GM18867 (cell line): ENCODE measurements around the gene MFNG.
"Not testable (repeated sequence)": the region's sequence is repeated elsewhere in the genome, so short reads cannot be mapped to it uniquely, and the experiment has no call there.

Experiments used
- ATAC-seq: cut with Tn5 transposase; IDR thresholded peaks from one replicate; pipeline ENCODE4 v1.9.1; 2021; ENCODE audit warnings: mild to moderate bottlenecking, moderate library complexity; ENCODE audit not compliant: unreplicated experiment

Gene MFNG, protein sequence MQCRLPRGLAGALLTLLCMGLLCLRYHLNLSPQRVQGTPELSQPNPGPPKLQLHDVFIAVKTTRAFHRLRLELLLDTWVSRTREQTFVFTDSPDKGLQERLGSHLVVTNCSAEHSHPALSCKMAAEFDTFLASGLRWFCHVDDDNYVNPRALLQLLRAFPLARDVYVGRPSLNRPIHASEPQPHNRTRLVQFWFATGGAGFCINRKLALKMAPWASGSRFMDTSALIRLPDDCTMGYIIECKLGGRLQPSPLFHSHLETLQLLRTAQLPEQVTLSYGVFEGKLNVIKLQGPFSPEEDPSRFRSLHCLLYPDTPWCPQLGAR

DNA sequence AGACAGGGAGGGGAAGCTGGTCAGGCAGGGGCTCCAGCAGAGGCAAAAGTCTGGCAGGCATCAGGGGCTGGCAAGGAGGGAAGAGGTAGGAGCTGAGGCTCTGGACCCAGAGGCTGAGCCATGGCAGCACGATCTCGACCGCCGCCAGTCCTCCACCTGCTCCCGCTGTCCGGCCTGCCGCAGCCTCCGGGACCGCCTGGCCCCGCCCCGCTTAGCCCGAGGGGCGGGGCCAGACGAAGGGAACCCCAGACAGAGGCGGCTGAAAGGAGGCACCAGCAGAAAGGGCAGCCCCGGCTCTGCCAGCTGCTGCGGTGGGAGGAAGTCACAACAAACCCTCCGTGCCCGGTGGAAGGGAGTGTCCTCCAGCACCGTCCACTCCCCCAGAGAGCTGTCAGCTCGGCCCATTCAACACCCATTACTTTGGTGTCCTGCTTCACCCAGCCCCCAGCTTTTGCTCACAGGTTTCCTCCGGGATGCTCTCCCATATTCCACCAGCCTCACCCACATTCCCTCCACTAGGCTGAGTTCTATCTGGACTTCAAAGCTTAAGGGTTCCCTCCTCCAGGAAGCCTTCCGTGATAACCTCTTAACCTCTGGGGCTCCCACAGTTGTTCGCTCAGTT, at the start of gene MFNG:
Gene MFNG, minus strand, starts transcription at position 161 of the 622 bp plus-strand sequence. CDS start 207 bp downstream, outside the sequence.
- peak; percentile 48 for ATAC-seq

DNA sequence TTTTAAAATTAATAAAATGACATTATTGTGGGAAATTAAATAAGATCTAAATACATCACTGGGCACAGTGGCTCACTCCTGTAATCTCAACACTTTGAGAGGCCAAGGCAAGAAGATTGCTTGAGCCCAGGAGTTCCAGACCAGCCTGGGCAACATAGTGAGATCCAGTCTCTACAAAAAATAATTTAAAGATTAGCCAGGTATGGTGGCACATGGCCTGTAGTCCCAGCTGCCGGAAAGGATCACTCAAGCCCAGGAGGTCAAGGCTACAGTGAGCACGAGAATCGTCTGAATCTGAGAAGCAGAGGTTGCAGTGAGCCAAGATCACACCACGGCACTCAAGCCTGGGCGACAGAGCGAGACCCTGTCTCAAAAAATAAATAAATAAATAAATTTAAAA, 49.0 kb upstream of the MFNG start:
- ATAC-seq = no peak

DNA sequence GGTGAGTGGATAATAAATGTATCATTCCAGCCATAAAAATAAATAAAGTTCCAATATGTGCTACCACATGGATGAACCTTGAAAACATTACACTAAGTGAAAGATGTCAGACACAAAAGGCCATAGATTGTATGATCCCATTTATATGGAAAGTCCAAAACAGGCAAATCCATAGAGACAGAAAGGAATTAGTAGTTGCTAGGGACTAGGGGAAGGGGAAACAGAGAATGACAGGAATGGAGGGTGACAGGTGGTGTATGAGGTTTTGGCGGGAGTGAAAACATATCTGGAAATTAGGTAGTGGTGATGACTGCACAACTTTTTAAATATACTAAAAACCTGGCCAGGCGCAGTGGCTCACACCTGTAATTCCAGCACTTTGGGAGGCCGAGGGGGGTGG, 48.3 kb upstream of the MFNG start:
- no peak for ATAC-seq

DNA sequence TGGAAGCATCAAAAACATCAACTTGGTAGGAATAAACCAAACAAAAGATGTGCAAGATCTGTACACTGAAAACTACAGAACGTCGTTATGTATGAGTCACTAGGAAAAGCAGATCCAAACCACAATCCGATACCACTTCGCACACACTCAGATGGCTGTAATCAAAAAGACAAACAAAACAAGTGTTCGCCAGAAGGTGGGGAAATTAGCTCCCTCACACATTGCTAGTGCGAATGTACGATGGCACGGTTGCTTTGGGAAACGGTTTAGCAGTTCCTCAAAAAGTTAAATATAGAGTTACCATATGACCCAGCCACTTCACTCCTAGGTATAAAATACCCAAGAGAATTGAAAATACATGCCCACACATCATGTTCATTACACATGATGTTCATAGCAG, 47.8 kb upstream of the MFNG start:
- ATAC-seq = no peak

DNA sequence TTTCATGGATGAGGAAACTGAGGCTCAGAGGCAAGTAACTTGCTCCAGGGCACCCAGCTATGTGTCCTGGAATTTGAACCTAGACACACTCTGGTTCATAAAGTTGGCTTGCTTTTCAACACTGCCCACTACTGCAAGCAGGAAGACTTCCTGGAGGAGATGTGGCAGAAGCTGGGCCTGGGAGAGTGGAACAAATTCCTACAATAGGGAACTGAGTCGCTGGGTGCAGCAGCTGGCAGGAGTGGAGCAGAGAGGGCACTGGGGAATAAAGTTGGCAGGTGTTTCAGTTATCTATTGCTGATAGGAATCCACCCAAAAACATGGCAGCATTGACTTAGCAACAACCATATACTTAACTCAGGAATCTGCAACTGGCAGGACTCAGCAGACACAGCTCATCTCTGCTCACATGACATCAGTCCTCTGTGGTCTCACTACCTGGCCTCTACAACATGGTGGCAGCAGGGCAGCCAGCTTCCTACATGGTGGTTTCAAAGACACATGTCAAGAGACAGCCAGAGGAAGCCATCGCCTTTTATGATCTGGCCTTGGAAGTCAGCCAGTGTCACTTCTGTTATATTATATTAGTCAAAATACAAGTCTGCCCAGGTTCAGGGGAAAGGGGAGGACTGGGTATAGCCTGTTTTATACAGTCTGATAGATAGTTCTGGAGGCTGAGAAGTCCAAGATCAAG, 43.6 kb upstream of the MFNG start:
- ATAC-seq = no peak

DNA sequence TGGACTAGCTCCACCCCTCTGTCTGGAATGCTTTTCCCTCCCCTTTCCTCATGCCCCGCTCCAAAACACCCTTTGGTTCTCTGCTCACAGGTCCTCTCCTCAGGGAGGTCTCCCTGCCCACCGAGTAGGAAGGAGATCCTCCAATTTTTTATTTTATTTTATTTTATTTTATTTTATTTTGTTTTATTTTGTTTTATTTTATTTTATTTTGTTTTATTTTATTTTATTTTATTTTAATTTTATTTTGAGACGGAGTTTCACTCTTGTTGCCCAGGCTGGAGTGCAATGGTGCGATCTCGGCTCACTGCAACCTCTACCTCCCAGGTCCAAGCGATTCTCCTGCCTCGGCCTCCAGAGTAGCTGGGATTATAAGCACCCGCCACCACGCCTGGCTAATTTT, 41.8 kb upstream of the MFNG start:
- not testable (repeated sequence) for ATAC-seq

DNA sequence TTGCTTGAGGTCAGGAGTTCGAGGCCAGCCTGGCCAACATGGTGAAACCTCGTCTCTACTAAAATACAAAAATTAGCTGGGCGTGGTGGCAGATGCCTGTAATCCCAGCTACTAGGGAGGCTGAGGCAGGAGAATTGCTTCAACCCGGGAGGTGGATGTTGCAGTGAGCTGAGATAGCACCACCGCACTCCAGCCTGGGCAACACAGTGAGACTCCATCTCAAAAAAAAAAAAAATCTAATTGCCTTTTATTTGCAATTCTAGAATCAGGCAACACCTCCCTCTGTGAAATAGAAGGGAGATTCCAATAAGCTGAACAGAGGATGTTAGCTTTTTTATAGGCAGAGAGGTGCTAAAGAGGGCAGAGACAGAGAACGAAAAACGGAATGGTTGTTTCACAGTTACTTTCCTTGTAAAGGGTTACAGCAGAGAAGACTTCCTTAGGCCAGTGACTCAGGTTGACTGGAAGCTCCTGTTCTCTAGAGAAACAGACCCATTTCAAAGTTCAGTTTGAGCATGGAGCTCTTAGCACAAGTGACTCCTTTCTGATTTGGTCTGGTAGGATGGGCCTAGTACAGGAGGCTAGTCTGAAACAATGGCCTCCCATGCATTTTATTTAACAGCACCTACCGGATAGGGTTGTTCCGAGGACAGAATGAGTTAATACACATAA, 41.0 kb upstream of the MFNG start:
- not testable (repeated sequence) for ATAC-seq

DNA sequence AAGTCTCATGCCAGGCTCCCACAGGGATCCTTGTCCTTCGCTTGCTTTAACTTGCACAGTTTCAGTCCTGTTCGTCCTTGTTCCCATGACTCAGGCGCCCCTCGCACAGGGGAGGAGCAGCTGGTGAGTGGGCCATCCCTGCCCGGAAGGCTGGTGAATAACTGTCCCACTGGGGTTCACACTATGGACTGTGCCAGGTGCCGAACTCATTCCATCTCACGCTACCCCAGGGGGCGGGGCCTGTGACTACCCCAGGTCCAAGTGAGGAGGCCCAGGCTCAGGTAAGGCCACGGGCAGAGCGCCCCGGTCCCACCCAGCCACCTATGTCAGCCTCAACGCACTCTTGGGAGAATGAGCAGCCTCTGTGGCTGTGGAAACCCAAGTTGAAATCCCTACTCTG, 40.2 kb upstream of the MFNG start:
- no peak for ATAC-seq

DNA sequence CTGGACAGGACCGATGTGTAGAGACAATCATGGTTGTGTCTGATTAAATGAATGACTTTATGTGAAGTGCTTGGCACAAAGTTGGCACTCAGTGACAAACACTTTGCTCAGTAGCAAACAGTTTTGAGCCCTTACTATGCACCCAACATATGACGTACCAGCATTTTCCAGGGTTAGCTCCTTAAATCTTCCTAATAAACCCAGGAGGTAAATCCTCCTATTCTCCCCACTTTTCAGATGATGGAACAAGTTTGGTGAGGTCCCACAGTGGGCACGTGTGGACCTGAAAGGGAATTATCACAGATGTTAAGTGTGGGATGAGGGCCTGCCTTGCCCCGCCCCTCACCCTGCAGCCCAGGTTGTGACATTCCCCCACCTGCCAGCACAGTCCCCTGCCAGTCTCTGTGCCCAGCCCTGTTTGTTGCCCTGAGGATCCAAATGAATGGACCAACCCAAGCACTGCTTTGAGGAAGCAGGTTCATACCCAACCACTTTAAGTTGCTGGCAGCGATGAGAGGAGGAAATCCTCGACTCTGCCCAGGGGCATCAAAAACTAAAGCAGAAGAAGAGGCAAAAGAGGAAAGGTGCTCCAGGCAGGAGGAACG, 39.7 kb upstream of the MFNG start:
- ATAC-seq = no peak

DNA sequence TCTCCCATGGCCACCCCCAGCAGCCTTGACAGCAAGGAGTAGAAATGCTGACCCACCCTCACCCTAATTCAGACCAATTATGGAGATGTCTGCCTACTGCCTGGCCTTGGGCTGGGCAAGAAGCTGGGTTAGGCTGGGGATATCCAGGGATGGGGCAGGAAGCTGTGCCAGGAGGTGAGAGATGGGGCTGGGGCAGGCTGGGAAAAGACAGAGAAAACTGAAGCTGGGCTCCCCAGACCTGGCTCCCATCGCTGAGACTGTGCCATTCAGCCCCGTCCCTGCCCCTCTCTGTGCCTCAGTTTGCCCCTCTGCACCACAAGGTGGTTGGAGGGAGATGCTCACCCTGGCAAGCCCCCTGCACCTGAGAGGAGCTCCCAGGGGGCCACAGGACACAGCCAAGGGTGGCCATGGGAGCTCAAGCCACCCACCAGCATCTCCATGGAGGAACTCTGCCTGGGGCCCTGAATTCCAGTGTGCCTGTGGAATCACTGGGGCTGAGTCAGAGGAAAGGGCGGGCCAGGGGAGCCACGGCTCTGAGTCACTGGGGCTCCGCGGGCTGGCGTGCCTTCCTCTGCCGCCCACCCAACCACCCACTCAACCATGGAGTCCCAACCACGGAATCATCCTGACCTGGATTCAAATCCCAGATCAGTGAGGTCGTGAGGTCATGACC, 39.0 kb upstream of the MFNG start:
- no peak for ATAC-seq

DNA sequence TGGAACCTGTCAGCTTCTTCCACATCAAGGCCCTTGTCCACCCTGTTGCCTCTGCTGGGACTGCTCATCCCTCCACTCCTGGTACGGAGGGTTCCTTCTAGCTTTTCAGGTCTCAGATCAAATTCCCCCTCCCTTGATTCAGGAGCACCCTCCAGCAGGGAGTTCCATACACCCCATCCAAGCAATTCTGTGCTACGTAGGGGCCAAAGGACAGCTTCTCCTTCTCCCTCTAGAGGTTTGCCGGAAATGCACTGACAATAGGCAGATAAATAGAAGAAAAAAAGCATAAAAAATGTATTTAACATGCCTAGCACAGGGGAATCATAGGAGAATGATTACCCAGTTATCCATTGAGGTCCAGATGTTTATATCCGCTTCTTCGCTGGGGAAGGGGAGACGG, 36.3 kb upstream of the MFNG start:
- no peak for ATAC-seq

DNA sequence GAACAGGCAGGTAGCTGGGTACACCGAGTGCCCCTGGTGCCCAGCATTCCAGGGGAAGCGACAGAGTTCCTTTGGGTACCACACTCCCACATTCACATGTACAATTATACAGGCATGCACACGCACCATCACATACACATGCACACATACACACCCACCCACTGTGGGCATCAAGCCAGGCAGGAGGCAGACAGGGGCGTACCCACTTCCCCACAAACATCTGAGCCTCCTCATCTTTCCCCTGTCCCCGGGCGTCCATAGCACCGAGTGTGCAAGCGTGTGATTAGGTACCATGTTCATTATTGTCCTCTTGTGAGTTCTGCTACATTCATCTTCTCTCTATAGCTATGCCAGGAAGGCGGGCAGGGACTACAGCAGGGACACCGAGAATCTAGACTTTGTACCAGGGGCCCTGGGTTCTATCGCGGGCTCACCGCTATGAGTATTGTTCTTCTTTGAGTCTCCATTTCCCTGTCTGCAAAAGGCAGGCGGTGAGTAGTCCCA, 35.1 kb upstream of the MFNG start:
- ATAC-seq = no peak

DNA sequence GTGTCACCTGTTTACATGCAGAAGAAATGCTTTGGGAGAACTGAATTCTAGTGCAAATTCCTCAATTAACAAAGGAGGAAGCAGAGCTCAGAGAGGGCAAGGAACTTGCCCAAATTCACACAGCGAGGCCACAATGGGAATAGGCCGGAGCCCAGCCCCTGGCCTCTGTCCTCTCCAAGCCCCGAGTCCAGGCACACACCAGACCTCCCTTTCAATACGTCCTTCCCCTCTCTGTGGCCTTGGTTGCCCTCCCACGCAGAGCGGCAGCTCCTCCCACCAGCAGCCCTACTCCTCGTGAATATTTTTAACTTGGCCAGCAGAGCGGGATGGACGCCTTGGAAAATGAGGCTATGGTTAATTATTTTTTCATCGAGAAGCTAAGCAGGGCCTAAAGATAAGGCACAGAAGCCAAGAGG, 34.6 kb upstream of the MFNG start:
- ATAC-seq = no peak

DNA sequence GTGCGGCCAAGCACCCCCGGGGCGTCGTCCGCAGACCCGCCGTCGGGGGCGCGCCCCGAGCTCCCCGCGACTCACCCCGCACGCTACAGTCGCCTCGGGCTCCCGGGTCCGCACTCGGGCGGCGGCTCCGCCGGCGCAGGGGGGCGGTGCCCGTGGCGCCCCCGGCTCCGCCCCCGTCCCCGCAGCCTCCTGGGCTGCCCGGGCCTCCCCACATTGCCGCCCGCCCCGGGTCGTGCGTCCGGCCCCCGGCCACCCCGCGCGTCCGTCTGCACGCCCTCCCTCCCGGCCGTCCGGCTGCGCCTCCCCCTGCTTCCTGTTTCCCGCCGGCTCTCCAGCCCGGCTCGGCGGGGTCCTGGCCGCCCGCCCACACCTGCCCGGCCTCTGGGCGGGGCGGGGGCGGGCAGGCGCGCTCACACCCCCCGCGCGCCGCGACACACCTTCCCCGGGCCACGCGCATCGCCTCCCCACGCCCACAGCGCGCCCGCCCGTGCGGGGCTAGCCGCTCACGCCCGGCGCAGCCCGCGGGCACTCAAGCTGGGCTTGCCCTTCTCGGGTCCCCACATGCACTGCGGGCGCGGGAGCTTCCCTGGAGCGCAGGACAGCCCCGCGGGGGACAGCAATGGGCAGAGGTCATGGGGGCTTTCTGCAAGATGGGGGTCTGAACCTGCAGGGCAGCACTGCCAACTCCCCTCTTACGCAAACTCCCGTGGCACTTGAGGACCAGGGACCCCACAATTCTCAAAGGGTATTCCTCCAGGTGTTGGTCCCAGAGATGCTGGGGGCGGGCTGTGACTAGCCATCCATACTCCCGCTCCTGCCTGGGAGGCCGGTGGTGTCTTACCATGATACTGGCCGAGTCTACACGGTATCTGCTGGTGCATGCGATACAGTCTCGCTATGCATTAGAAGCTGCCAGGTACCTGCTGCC, 33.3 kb upstream of the MFNG start, which contains the start of gene CARD10:
Gene CARD10, minus strand, starts transcription at position 148 of the 928 bp plus-strand sequence. CDS start 215 bp downstream, outside the sequence.
- ATAC-seq = no peak

DNA sequence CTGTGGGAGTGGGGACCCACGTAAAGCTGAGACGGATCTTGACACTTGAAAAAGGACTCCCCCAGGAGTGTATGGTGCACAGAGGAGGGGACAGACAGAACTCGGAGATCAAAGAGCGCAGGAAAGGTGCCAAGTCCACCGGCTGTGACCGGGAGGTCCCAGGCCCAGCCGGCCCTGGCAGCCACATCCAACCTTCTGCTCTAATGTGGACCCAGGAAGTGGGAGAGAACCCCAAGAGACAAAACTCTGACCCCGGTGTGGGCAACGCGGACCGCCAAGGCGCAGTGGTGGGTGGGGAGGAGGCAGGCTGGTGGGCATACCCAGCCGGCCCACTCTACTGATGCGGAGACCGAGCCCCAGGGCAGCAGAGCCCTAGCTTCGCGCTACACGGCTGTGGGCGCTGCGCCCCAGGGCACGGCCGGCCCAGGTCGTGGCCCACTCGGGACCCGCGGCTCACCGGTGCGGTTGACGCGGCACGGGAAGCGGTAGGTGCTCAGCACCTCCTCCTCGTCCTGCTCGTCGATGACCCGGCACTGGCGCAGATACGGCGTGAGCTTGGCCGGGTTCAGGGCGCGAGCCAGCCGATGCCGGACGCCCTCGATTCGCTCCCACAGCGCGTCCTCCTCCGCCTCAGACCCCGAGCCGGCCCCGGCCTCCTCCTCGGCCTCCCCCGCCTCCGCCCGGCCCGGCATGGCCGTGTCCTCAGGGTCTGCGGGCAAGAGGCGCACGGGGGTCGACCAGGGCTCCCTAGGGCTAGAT, 32.5 kb upstream of the MFNG start:
- ATAC-seq = no peak

DNA sequence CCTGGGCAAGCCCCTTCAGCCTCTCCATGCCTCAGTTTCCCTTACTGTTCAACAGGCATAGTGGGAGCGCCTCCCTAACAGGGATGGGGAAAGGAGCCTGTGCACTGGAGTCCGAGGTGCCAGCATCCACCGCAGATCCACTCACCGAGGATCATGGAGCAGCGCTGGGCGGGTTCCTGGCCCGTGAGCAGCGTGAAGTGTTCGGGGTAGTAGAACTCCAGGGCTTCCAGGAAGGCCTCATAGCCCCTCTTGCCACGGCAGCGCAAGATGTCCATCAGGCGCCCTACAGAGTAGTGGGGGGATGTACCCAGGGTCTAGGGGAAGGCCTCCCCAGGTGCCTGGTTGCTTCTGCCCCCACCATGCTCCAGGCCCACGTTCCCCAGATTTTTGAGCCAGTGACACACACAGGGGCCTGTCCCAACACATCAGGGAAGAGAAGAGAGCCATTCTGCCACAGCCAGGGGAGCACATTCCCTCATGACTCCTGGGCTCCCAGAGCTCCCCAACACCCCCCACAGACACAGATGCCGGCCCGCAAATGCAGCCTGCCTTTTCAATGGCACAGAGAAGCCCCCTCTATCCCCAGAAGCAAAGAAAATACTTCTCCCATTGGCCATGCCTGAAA, 31.8 kb upstream of the MFNG start:
- ATAC-seq = no peak

DNA sequence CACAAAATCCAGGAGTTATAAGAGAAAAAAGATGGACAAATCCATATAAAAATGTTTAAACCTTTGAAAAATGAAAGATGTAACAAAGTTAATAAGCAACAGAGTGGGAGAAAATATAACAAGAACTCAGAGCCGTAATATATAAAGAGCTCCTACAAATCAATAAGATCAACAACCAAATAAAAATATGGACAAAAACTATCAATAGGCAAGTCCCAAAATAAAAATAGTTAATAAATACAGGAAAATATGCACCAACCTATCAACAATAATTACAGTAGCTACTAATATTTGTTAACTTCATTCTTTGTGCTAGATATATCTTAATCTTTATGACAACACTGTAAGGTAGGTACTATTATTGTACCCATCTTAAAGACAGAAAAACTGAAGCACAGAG, 30.3 kb upstream of the MFNG start:
- no peak for ATAC-seq

DNA sequence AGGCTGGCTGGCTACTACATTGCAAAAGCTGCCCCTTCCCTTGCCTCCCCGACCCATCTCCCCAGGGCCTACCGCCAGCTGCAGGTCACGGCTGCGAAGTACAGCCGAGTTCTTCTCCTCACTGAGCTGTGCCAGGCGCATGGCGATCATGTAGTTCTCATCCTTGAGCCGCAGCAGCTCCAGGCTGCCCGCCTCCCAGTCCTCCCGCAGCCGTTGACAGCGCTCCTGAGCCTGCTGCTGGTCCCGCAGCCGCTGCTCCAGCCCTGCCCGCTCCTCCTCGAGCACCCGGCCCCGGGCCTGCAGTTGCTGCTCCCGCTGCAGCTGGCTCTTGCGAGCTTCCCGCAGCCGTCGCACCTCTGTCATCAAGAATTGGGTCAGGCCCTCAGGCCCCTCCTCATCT, 29.7 kb upstream of the MFNG start:
- ATAC-seq = no peak
